GM12878 (cell line): ENCODE data around the gene PEX26. TPM values are rescaled to one million over a fixed set of nuclear protein-coding genes. Genes with fewer than 3 reads are reported as not detected.

Experiments
- ATAC-seq: fragments of 200-7000 bp; cut with Tn5 transposase; 3 replicates; pipeline ENCODE4 v1.9.1; 2020; ENCODE audit warnings: mild to moderate bottlenecking, moderate library complexity
- BruUV-seq: library from RNA; stranded (reverse); fragments of 400-500 nt; replicated peaks from 2 replicates; lab custom pipeline; 2021; lab: Mats Ljungman, UMichigan
- CTCF ChIA-PET: fragments of 300-600 bp; sonication (Branson Sonifier 250); formaldehyde crosslinking; extraction: SDS; loops from one replicate; lab custom pipeline; 2021; ENCODE audit warnings: inconsistent platforms; lab: Yijun Ruan, JAX
- POLR2A ChIA-PET: fragments of 350-600 bp; formaldehyde crosslinking; extraction: SDS; loops from one replicate; lab custom pipeline; 2021; ENCODE audit warnings: inconsistent platforms; lab: Charles Lee
- RAD21 ChIA-PET: fragments of 300-600 bp; sonication (Branson Sonifier 250); formaldehyde crosslinking; loops from one replicate; lab custom pipeline; 2023; ENCODE audit warnings: antibody characterized with exemption; ENCODE audit not compliant: unreplicated experiment; lab: Charles Lee
- SMC1A ChIA-PET: fragments of 300-600 bp; sonication (Branson Sonifier 250); formaldehyde crosslinking; loops from one replicate; lab custom pipeline; 2023; ENCODE audit not compliant: unreplicated experiment, uncharacterized antibody; lab: Charles Lee
- DNase-seq: peaks from one replicate; pipeline ENCODE4 v3.0.0-alpha.2; 2011; ENCODE audit warnings: low read depth, low spot score
- FAIRE-seq: peaks from 3 replicates; lab custom pipeline; 2011; peaks lifted over from hg19 to GRCh38; lab: Jason Lieb, UNC
- H2AFZ ChIP-seq: 2 replicates; pipeline ENCODE4 v1.6.0; 2011; ENCODE audit warnings: low read depth, low read length, control low read depth; ENCODE audit not compliant: control insufficient read depth
- H3K27ac ChIP-seq: 2 replicates; pipeline ENCODE4 v1.5.1; 2011; ENCODE audit warnings: control low read depth; ENCODE audit not compliant: control insufficient read depth, insufficient read depth
- H3K27me3 ChIP-seq, 2 experiments: replicated peaks in 1 of 2; 2 replicates each; pipeline versions ENCODE4 v1.6.0 to v1.6.1; 2011; ENCODE audit warnings: low read length in 1 of 2; ENCODE audit not compliant: control insufficient read depth in 2 of 2, insufficient read depth in 2 of 2
- H3K36me3 ChIP-seq, 2 experiments: 2 replicates each; pipeline ENCODE4 v1.5.1; 2011; ENCODE audit warnings: low read length in 1 of 2; ENCODE audit not compliant: control insufficient read depth in 2 of 2, insufficient read depth in 2 of 2
- H3K4me1 ChIP-seq: 2 replicates; pipeline ENCODE4 v1.6.1; 2011; ENCODE audit warnings: mild to moderate bottlenecking, low read length, moderate library complexity, mixed read lengths; ENCODE audit not compliant: control insufficient read depth, insufficient read depth
- H3K4me2 ChIP-seq: 2 replicates; pipeline ENCODE4 v1.6.0; 2011; ENCODE audit warnings: control low read depth; ENCODE audit not compliant: control insufficient read depth, insufficient read depth
- H3K4me3 ChIP-seq: fragments of 200-600 bp; sonication (generic); 2 replicates; pipeline ENCODE4 v1.5.1; 2016
- H3K79me2 ChIP-seq: 2 replicates; pipeline ENCODE4 v1.6.0; 2011; ENCODE audit warnings: low read length; ENCODE audit not compliant: control insufficient read depth, insufficient read depth
- H3K9ac ChIP-seq: 2 replicates; pipeline ENCODE4 v1.8.0; 2011; ENCODE audit warnings: low read length, control low read depth, mixed read lengths; ENCODE audit not compliant: control insufficient read depth, insufficient read depth
- H3K9me3 ChIP-seq: replicated peaks from 3 replicates; pipeline ENCODE4 v1.5.1; 2011; ENCODE audit warnings: mild to moderate bottlenecking, low read length; ENCODE audit not compliant: control insufficient read depth, insufficient read depth
- H4K20me1 ChIP-seq: 2 replicates; pipeline ENCODE4 v1.6.0; 2011; ENCODE audit not compliant: control insufficient read depth, insufficient read depth
- DPF2 ChIP-seq: fragments of 450-650 bp; IDR thresholded peaks from 2 replicates; pipeline ENCODE4 v1.6.1; 2017; ENCODE audit warnings: mild to moderate bottlenecking
- IKZF1 ChIP-seq: fragments of 450-650 bp; conservative IDR thresholded peaks from 2 replicates; pipeline ENCODE4 v1.6.1; 2017; ENCODE audit warnings: antibody characterized with exemption, mild to moderate bottlenecking
- WGBS: methylation state at CpG from one replicate; pipeline ENCODE4 v1.1.6; 2016; ENCODE audit warnings: low lambda C conversion rate; ENCODE audit not compliant: insufficient replicate concordance, insufficient coverage; ENCODE audit errors: missing lambda C conversion rate; 5-methylcytosine and 5-hydroxymethylcytosine counted together
- in situ Hi-C: fragments of 300-500 bp; cut with MboI; formaldehyde crosslinking; loops from 9 replicates; pipeline ENCODE4 v1.14.3; 2018; ENCODE audit warnings: mixed read lengths
- intact Hi-C: fragments of 100-400 bp; cut with micrococcal nuclease; formaldehyde crosslinking; loops from one replicate; pipeline ENCODE4 v1.14.2; 2022; ENCODE audit not compliant: unreplicated experiment
- polyA plus RNA-seq, 11 experiments: library from polyadenylated mRNA; depleted of rRNA in 4 of 11; unstranded in 6 of 11; stranded (reverse) in 5 of 11; fragments of >200 nt; fragmentation: Nextera tagmentation in 4 of 11; fragmentation: Illumina TruSeq in 1 of 11; extraction: Ambion mirVana in 4 of 11; extraction: Trizol in 1 of 11; gene quantifications; 1 replicate in 1 of 11; 2 replicates in 10 of 11; pipeline versions ENCODE4 v1.2.1 to v1.2.3, GENCODE V29; 2011 to 2016; ENCODE audit warnings: inconsistent platforms in 2 of 11, missing spikeins in 2 of 11, low read depth in 1 of 11
- total RNA-seq, 4 experiments: library from RNA; depleted of rRNA in 3 of 4; stranded (reverse); fragments of >200 nt in 3 of 4; fragmentation: Illumina TruSeq in 1 of 4; extraction: Trizol in 1 of 4; gene quantifications; 2 replicates each; pipeline versions ENCODE4 v1.2.1 to v1.2.3, GENCODE V29; 2013 to 2021
- TF ChIP-seq, protein P1 (sequence below): fragments of 450-650 bp; formaldehyde crosslinking; IDR thresholded peaks from 2 replicates; pipeline ENCODE4 v1.4.0; 2020; ENCODE audit warnings: mild to moderate bottlenecking, moderate library complexity

Gene PEX26
- total and polyA plus RNA-seq, 10 of the 15 experiments (the other 5 are each of a cell fraction or from before 2014, with no cell fraction given): 0.79 to 50.8 (median 22.4) TPM

- no peaks in the 10 kb centered on the region for H3K27me3 ChIP-seq
- in situ Hi-C loops: no loop called here
- no peak overlapping the region for H2AFZ ChIP-seq
- H3K79me2 ChIP-seq: peaks cover 25% of the 10 kb centered on the region
- CTCF ChIA-PET: no interaction called here
- H3K4me3 ChIP-seq: no peak overlapping the region
- ATAC-seq (no peak), DNase-seq (no peak), FAIRE-seq (no peak)
- TF ChIP-seq IKZF1 (no peak), DPF2 (no peak)
- TF ChIP-seq, protein P1, sequence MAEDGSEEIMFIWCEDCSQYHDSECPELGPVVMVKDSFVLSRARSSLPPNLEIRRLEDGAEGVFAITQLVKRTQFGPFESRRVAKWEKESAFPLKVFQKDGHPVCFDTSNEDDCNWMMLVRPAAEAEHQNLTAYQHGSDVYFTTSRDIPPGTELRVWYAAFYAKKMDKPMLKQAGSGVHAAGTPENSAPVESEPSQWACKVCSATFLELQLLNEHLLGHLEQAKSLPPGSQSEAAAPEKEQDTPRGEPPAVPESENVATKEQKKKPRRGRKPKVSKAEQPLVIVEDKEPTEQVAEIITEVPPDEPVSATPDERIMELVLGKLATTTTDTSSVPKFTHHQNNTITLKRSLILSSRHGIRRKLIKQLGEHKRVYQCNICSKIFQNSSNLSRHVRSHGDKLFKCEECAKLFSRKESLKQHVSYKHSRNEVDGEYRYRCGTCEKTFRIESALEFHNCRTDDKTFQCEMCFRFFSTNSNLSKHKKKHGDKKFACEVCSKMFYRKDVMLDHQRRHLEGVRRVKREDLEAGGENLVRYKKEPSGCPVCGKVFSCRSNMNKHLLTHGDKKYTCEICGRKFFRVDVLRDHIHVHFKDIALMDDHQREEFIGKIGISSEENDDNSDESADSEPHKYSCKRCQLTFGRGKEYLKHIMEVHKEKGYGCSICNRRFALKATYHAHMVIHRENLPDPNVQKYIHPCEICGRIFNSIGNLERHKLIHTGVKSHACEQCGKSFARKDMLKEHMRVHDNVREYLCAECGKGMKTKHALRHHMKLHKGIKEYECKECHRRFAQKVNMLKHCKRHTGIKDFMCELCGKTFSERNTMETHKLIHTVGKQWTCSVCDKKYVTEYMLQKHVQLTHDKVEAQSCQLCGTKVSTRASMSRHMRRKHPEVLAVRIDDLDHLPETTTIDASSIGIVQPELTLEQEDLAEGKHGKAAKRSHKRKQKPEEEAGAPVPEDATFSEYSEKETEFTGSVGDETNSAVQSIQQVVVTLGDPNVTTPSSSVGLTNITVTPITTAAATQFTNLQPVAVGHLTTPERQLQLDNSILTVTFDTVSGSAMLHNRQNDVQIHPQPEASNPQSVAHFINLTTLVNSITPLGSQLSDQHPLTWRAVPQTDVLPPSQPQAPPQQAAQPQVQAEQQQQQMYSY (CRISPR knock-in tag): no peak
- WGBS: 86% methylated on average over 5 of the region's 5 CpGs
- SMC1A ChIA-PET: no interaction called here
- H3K9ac ChIP-seq: no peak overlapping the region
- H3K4me1 ChIP-seq: no peaks in the 10 kb centered on the region; the same call in 1 of the 2 replicates
- H3K9me3 ChIP-seq: no peaks in the 10 kb centered on the region; the same call in 2 of the 3 replicates
- H4K20me1 ChIP-seq: no peaks in the 10 kb centered on the region
- POLR2A ChIA-PET: interaction anchor here (0.5 to 0.7 kb wide), 2 partner anchors 21 to 1050 kb away, joined by 3 read pairs; no protein-coding TSS in a partner anchor
- RAD21 ChIA-PET: no interaction called here
- BruUV-seq: no TSS peak
- no peaks in the 10 kb centered on the region for H3K36me3 ChIP-seq
- no peak overlapping the region for H3K27ac ChIP-seq
- no peak overlapping the region for H3K4me2 ChIP-seq
- intact Hi-C loops: loop anchor here (10.0 kb wide), 1 partner anchor 63 kb away; no protein-coding TSS in a partner anchor
Measured at GRCh38 chr22:18147791-18148190, 70.0 kb downstream of the PEX26 start.
